Measurements from ENCODE around the gene CER1.

CER1 gene

DNA sequence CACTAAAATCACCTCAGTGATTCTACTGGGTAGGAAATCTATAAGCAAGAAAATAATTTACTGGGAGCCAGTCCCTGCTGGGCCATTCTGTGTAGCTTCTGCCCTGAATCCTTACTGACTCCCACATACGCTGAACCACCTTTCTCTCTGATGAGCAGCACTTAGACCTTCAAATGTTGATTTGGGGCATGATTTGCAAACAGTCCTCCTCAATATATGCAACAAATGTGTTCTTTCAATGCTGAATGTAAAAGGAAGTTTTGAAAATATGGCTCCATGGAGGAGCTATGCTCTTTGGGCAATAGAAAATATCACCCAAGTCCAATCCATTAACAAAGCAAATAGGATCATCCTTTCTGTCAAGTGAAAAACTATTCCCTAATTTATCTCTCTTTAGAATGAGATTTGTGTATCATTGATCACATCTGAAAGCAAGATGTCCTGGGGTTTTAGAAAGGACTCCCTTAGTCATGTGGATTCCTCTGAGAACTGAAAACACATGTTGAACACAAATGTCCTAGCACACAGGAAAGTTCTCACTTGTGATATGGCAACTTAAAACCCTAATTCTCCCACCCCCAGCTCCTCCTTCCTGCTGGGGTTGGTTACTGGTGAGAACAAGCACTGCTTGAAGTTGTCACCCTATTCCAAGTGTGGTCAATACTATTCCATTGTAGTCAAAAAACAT is 8.9 kb upstream of the CER1 start (continued):
- TF ChIP-seq ARNTL (CRISPR knock-in tag; IDR thresholded peaks at IDR 0.05; ENCODE audit: borderline replicate concordance, low read depth) (no peak), TCF4 (CRISPR knock-in tag; IDR thresholded peaks at IDR 0.05; ENCODE audit: borderline replicate concordance) (no peak), GLIS3 (CRISPR knock-in tag; IDR thresholded peaks at IDR 0.05) (no peak), ZNF70 (CRISPR knock-in tag; IDR thresholded peaks at IDR 0.05) (no peak), ISL1 (CRISPR knock-in tag; IDR thresholded peaks at IDR 0.05) (no peak), SNAI2 (CRISPR knock-in tag; IDR thresholded peaks at IDR 0.05) (no peak), OSR1 (CRISPR knock-in tag; IDR thresholded peaks at IDR 0.05) (no peak)
- TF ChIP-seq, protein P1, sequence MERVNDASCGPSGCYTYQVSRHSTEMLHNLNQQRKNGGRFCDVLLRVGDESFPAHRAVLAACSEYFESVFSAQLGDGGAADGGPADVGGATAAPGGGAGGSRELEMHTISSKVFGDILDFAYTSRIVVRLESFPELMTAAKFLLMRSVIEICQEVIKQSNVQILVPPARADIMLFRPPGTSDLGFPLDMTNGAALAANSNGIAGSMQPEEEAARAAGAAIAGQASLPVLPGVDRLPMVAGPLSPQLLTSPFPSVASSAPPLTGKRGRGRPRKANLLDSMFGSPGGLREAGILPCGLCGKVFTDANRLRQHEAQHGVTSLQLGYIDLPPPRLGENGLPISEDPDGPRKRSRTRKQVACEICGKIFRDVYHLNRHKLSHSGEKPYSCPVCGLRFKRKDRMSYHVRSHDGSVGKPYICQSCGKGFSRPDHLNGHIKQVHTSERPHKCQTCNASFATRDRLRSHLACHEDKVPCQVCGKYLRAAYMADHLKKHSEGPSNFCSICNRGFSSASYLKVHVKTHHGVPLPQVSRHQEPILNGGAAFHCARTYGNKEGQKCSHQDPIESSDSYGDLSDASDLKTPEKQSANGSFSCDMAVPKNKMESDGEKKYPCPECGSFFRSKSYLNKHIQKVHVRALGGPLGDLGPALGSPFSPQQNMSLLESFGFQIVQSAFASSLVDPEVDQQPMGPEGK (CRISPR knock-in tag; IDR thresholded peaks at IDR 0.05; ENCODE audit: borderline replicate concordance): no peak

DNA sequence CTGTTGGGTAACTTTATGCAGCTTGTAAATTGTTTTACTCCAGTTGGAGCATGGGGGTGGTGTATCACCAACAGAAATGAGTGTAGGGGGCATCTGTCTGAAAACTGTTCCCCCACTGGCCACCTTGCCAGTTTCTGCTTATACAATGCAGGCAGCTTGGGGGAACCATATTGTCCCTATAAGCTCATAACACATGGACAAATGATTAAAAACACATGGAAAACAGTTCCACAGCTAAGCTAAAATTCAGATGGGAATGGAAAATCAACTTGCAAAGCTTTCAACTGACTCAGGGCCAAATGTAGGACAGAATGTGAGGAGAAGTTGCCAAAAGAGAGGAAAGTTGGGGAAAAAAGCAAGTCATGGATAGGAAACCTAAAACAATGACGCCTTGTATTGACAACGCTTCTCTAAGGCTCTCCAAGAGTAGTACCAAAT is 7.9 kb upstream of the CER1 start:
- no peak for ATAC-seq
- TF ChIP-seq OSR1 (CRISPR knock-in tag; IDR thresholded peaks at IDR 0.05): no peak
- TF ChIP-seq, protein P2, sequence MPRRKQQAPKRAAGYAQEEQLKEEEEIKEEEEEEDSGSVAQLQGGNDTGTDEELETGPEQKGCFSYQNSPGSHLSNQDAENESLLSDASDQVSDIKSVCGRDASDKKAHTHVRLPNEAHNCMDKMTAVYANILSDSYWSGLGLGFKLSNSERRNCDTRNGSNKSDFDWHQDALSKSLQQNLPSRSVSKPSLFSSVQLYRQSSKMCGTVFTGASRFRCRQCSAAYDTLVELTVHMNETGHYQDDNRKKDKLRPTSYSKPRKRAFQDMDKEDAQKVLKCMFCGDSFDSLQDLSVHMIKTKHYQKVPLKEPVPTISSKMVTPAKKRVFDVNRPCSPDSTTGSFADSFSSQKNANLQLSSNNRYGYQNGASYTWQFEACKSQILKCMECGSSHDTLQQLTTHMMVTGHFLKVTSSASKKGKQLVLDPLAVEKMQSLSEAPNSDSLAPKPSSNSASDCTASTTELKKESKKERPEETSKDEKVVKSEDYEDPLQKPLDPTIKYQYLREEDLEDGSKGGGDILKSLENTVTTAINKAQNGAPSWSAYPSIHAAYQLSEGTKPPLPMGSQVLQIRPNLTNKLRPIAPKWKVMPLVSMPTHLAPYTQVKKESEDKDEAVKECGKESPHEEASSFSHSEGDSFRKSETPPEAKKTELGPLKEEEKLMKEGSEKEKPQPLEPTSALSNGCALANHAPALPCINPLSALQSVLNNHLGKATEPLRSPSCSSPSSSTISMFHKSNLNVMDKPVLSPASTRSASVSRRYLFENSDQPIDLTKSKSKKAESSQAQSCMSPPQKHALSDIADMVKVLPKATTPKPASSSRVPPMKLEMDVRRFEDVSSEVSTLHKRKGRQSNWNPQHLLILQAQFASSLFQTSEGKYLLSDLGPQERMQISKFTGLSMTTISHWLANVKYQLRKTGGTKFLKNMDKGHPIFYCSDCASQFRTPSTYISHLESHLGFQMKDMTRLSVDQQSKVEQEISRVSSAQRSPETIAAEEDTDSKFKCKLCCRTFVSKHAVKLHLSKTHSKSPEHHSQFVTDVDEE (CRISPR knock-in tag; IDR thresholded peaks at IDR 0.05): no peak

DNA sequence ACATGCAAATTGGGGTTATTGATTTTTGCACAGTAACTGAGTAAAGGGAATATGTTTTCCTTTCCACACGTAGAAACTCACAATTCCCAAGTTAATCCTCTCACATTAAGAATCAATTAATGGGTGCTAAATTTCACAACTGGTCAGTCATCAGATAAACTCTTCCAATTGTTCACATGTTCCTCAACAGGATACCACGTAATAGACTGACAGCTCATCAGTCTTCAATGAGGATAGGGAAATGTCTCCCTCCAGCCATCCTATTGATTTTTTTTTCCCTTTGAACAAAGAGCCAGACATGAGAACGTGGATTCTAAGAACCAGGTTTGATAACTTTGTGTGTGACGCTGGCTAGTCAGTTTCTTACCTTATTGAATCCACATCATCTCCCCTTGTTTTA is 768 bp upstream of the CER1 start:
- no peak for ATAC-seq
- TF ChIP-seq RARB (CRISPR knock-in tag; IDR thresholded peaks at IDR 0.05) (no peak), OSR1 (CRISPR knock-in tag; IDR thresholded peaks at IDR 0.05) (no peak), TOX (CRISPR knock-in tag; IDR thresholded peaks at IDR 0.05; ENCODE audit: borderline replicate concordance) (no peak), SNAI2 (CRISPR knock-in tag; IDR thresholded peaks at IDR 0.05) (no peak), ZFP30 (CRISPR knock-in tag; IDR thresholded peaks at IDR 0.05) (no peak), ESRRG (CRISPR knock-in tag; IDR thresholded peaks at IDR 0.05) (no peak), ZFP3 (CRISPR knock-in tag; IDR thresholded peaks at IDR 0.05) (no peak), ZC3H10 (CRISPR knock-in tag; IDR thresholded peaks at IDR 0.05) (no peak), GLIS3 (CRISPR knock-in tag; IDR thresholded peaks at IDR 0.05) (no peak), CSDC2 (CRISPR knock-in tag; IDR thresholded peaks at IDR 0.05) (no peak), ZNF8 (CRISPR knock-in tag; IDR thresholded peaks at IDR 0.05) (no peak)
- TF ChIP-seq, protein P1 (CRISPR knock-in tag; IDR thresholded peaks at IDR 0.05; ENCODE audit: borderline replicate concordance): no peak
- TF ChIP-seq, protein P3, sequence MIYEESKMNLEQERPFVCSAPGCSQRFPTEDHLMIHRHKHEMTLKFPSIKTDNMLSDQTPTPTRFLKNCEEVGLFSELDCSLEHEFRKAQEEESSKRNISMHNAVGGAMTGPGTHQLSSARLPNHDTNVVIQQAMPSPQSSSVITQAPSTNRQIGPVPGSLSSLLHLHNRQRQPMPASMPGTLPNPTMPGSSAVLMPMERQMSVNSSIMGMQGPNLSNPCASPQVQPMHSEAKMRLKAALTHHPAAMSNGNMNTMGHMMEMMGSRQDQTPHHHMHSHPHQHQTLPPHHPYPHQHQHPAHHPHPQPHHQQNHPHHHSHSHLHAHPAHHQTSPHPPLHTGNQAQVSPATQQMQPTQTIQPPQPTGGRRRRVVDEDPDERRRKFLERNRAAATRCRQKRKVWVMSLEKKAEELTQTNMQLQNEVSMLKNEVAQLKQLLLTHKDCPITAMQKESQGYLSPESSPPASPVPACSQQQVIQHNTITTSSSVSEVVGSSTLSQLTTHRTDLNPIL (CRISPR knock-in tag; IDR thresholded peaks at IDR 0.05; ENCODE audit: low read depth): no peak

DNA sequence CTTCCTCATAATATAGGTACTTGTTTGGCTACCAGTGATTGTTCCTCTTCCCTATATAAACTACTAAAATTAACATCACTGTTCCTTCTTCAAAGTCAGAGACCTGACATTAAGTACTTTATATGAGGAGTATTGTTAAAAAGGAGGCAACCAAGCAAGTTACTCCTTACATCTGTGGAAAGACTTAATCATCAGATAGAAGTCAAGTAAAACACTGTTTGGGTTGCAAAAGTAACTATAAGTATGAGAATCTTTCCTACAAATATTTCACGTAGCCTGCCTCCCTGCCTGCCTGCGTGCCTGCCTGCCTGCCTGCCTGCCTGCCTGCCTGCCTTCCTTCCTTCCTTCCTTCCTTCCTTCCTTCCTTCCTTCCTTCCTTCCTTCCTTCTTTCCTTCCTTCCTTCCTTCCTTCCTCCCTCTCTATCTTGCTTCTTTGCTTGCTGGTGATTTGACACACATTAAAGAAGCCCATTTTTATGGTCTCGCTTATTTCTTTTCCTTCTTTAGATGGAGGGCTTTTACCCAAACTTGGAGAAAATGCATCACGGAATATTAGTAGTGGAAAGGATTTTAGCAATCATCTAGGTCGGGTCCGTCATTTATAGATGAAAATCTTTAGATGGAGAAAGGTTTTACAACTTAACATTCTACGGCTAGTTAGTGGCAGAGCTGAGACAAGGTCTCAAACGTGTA is 3.2 kb downstream of the CER1 start:
- no peak for ATAC-seq
- TF ChIP-seq ZFP3 (CRISPR knock-in tag; IDR thresholded peaks at IDR 0.05) (no peak), ESRRG (CRISPR knock-in tag; IDR thresholded peaks at IDR 0.05) (no peak)
- TF ChIP-seq, protein P1 (CRISPR knock-in tag; IDR thresholded peaks at IDR 0.05; ENCODE audit: borderline replicate concordance): no peak
